Erythroblast (primary cell): ENCODE measurements around the gene GAL3ST2.
A peak's percentile ranks its signal among the peaks of the same experiment; 100 is the strongest.
"Not testable (repeated sequence)": the region's sequence is repeated elsewhere in the genome, so short reads cannot be mapped to it uniquely, and the experiment has no call there.

Source experiments
- DNase-seq, 2 experiments: peaks; one replicate each; lab custom pipeline; 2025; lab: John Stamatoyannopoulos, UW
- GATA1 ChIP-seq: IDR thresholded peaks from 2 replicates; pipeline ENCODE4 v1.6.1; 2011; ENCODE audit warnings: low read depth, mild to moderate bottlenecking, control low read depth, low read length, moderate library complexity
- POLR2A ChIP-seq: IDR thresholded peaks from 2 replicates; pipeline ENCODE4 v1.6.1; 2011; ENCODE audit warnings: mild to moderate bottlenecking, low read length

The GAL3ST2 gene

GRCh38 chr2:241798631-241799521 lies 22.3 kb downstream of the GAL3ST2 start:
- no peak for TF ChIP-seq POLR2A
- no peak for TF ChIP-seq GATA1
- DNase-seq, result no peak

GRCh38 chr2:241799522-241800197 lies 23.0 kb downstream of the GAL3ST2 start:
- TF ChIP-seq GATA1, result no peak
- no peak for TF ChIP-seq POLR2A

GRCh38 chr2:241800198-241800903 lies 23.7 kb downstream of the GAL3ST2 start:
- not testable (repeated sequence) for DNase-seq

More at GRCh38 chr2:241799522-241800197, 23.0 kb downstream of the GAL3ST2 start:
- no peak for DNase-seq

- DNase-seq, result no peak
- TF ChIP-seq POLR2A (no peak), GATA1 (no peak)
Measured at GRCh38 chr2:241801611-241802420, 25.2 kb downstream of the GAL3ST2 start.

- DNase-seq, result no peak
- no peak for TF ChIP-seq POLR2A
Measured at GRCh38 chr2:241802421-241803318, 26.0 kb downstream of the GAL3ST2 start.

GRCh38 chr2:241803387-241804325 lies 27.0 kb downstream of the GAL3ST2 start:
- TF ChIP-seq POLR2A (no peak), GATA1 (no peak)
- DNase-seq, result peak; percentile 38 to 48

- no peak for DNase-seq
- TF ChIP-seq GATA1 (no peak), POLR2A (no peak)
Measured at GRCh38 chr2:241804326-241805229, 28.0 kb downstream of the GAL3ST2 start.

- DNase-seq, result not testable (repeated sequence)
Measured at GRCh38 chr2:241806217-241806616, 29.6 kb downstream of the GAL3ST2 start.

- no peak for DNase-seq
- TF ChIP-seq POLR2A, result no peak
- TF ChIP-seq GATA1, result no peak
Measured at GRCh38 chr2:241808051-241808720, 31.6 kb downstream of the GAL3ST2 start.

GRCh38 chr2:241808721-241809382 lies 32.2 kb downstream of the GAL3ST2 start, which contains the start of gene NEU4:
TSS of gene NEU4 (plus strand) at chr2:241809193. CDS start at chr2:241814485, 5,292 bp downstream.
- no peak for DNase-seq
- TF ChIP-seq POLR2A (no peak), GATA1 (no peak)
